ENCODE data around the gene VAPA.

The VAPA gene

DNA sequence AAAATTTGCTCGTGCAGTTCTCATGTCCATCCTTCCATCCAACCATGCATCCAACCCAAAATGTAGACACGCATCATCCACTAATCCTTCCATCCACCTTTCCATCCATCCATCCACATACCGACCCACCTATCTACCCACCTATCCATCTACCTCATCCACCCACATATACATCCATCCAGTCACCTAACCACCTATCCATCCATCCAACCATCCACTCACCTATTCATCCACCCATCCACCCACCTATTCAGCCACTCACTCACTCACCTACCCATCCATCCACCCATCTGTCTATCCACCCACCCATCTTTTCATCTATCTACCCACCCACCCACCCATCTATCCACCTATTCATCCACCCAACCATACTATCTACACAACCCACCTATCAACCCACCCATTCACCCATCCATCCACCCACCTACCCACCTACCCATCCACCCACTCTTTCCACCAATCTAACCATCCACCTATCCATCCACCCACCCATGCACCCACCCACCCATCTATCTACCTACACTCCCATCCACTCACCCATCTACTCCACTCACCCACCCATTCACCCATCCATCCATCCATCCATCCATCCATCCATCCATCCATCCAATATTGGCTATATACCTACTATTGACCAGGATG, 94.3 kb downstream of the VAPA start:
- no peaks in the 10 kb centered on the region for H3K9me2 ChIP-seq (ENCODE audit: low read depth, low read length)
- no peak for TF ChIP-seq EZH2 (IDR thresholded peaks at IDR 0.05; ENCODE audit: borderline replicate concordance, low read length)
- TF ChIP-seq, protein P1, sequence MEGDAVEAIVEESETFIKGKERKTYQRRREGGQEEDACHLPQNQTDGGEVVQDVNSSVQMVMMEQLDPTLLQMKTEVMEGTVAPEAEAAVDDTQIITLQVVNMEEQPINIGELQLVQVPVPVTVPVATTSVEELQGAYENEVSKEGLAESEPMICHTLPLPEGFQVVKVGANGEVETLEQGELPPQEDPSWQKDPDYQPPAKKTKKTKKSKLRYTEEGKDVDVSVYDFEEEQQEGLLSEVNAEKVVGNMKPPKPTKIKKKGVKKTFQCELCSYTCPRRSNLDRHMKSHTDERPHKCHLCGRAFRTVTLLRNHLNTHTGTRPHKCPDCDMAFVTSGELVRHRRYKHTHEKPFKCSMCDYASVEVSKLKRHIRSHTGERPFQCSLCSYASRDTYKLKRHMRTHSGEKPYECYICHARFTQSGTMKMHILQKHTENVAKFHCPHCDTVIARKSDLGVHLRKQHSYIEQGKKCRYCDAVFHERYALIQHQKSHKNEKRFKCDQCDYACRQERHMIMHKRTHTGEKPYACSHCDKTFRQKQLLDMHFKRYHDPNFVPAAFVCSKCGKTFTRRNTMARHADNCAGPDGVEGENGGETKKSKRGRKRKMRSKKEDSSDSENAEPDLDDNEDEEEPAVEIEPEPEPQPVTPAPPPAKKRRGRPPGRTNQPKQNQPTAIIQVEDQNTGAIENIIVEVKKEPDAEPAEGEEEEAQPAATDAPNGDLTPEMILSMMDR (IDR thresholded peaks at IDR 0.05; ENCODE audit: low read length), result no peak
- H3K9ac ChIP-seq (ENCODE audit: low read length), result no peak overlapping the region
- no peaks in the 10 kb centered on the region for H3K36me3 ChIP-seq (ENCODE audit: insufficient read depth, low read length)
- H3F3A ChIP-seq (ENCODE audit: insufficient read depth, low read length), result no peaks in the 10 kb centered on the region
- no peak overlapping the region for H3K4me3 ChIP-seq (ENCODE audit: low read depth, low read length, poor library complexity, severe bottlenecking)
- H4K20me1 ChIP-seq (ENCODE audit: insufficient read depth, low read length), result no peaks in the 10 kb centered on the region
- H3K79me2 ChIP-seq (ENCODE audit: insufficient read depth, low read length), result no peaks in the 10 kb centered on the region
- no peak overlapping the region for H3K4me2 ChIP-seq (ENCODE audit: low read length)
- H3K27me3 ChIP-seq (ENCODE audit: insufficient read depth, low read length), result no peaks in the 10 kb centered on the region; the same call in 1 of the 2 replicates
- no peaks in the 10 kb centered on the region for H3K9me3 ChIP-seq (ENCODE audit: low read length)
- no peak overlapping the region for H3K27ac ChIP-seq (ENCODE audit: low read depth, low read length, poor library complexity, severe bottlenecking)
- H2AFZ ChIP-seq (ENCODE audit: low read length), result no peak overlapping the region
- no peaks in the 10 kb centered on the region for H3K4me1 ChIP-seq (ENCODE audit: insufficient read depth, low read length, severe bottlenecking)

All from OCI-LY1 (cell line).